Subcutaneous adipose tissue (tissue), 4 donors: ENCODE results near the gene TRAF3. TPM values are rescaled to one million over a fixed set of nuclear protein-coding genes. Genes with fewer than 3 reads are reported as not detected.

Experiments used
- CTCF ChIP-seq: fragments of 450-650 bp; IDR thresholded peaks from one replicate; pipeline ENCODE4 v1.5.1; 2016; ENCODE audit warnings: low read depth, mild to moderate bottlenecking, control low read depth, antibody characterized with exemption, moderate library complexity
- total RNA-seq, 4 donors: library from RNA; depleted of rRNA; stranded (reverse); fragments of >200 nt; gene quantifications; one replicate each; pipeline ENCODE4 v1.1.0, GENCODE V29; 2016

The TRAF3 gene
- total RNA-seq, 4 donors from 2014 or later, result 11.0 to 21.0 (median 14.0) TPM

- no peak for TF ChIP-seq CTCF
These were observed 44.3 kb upstream of the TRAF3 start for GRCh38 chr14:102732924-102733323.

GRCh38 chr14:102733326-102733725, 43.9 kb upstream of the TRAF3 start:
- TF ChIP-seq CTCF, result no peak

GRCh38 chr14:102734436-102734835, 42.8 kb upstream of the TRAF3 start:
- no peak for TF ChIP-seq CTCF

GRCh38 chr14:102736956-102737355, 40.3 kb upstream of the TRAF3 start:
- no peak for TF ChIP-seq CTCF

- no peak for TF ChIP-seq CTCF
These were observed 39.6 kb upstream of the TRAF3 start for GRCh38 chr14:102737402-102738372.

- TF ChIP-seq CTCF, result no peak
These were observed 38.7 kb upstream of the TRAF3 start for GRCh38 chr14:102738373-102739189.

GRCh38 chr14:102739190-102739469, 38.1 kb upstream of the TRAF3 start:
- no peak for TF ChIP-seq CTCF
